HL-60 (cell line): ENCODE measurements around the gene POU2F1.

Source experiments
- DNase-seq, 2 experiments: peaks; one replicate each; pipeline ENCODE4 v3.0.0-alpha.2; 2010 to 2020; ENCODE audit warnings: low read depth in 1 of 2, low spot score in 1 of 2
- H3K27ac ChIP-seq: fragments of 250-450 bp; sonication (Bioruptor Pico); replicated peaks from 2 replicates; pipeline ENCODE4 v1.5.1; 2020; ENCODE audit warnings: mild to moderate bottlenecking, moderate library complexity
- H3K27me3 ChIP-seq: fragments of 250-450 bp; sonication (Bioruptor Pico); 2 replicates; pipeline ENCODE4 v1.5.1; 2021; ENCODE audit warnings: mild to moderate bottlenecking, moderate library complexity; ENCODE audit not compliant: insufficient read depth, poor library complexity, severe bottlenecking
- H3K4me3 ChIP-seq: replicated peaks from 2 replicates; pipeline ENCODE4 v1.5.1; 2011; ENCODE audit warnings: mild to moderate bottlenecking, control low read depth, low read length; ENCODE audit not compliant: insufficient read depth
- GABPA ChIP-seq: IDR thresholded peaks from 2 replicates; pipeline ENCODE4 v1.6.1; 2012; ENCODE audit warnings: low read depth
- POLR2AphosphoS5 ChIP-seq: IDR thresholded peaks from 2 replicates; pipeline ENCODE4 v1.6.1; 2012; ENCODE audit warnings: low read depth
- REST ChIP-seq: IDR thresholded peaks from 2 replicates; pipeline ENCODE4 v1.6.1; 2012; ENCODE audit warnings: low read depth; ENCODE audit not compliant: insufficient replicate concordance
- SPI1 ChIP-seq: IDR thresholded peaks from 2 replicates; pipeline ENCODE4 v1.6.1; 2012; ENCODE audit warnings: low read depth, mild to moderate bottlenecking, borderline replicate concordance
- TF ChIP-seq, protein P1 (sequence below): IDR thresholded peaks from one replicate; pipeline ENCODE4 v1.5.1; 2011; ENCODE audit warnings: low read length, control low read depth, inconsistent platforms; ENCODE audit not compliant: insufficient read depth

The POU2F1 gene

DNA sequence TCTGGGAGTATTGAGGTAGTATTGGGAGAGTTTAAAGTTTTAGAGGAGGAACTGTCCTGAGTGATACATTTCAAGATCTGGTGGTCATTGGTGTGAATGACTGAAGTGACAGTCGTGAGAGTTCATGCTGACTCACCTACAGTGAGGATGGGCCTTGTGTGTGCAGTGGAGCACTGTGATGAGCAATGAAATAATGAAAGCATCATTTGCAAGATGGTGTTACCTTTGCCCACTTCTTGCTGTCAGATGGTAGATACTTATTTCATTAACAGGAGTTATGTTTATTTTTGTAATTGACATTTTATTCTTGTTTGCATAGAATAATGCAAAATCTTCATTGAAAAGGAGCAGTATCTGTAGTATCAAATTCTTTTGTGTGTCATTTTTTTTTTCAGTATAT lies 29.0 kb downstream of the POU2F1 start:
- no peak overlapping the region for H3K4me3 ChIP-seq
- no peak for TF ChIP-seq SPI1
- no peak for TF ChIP-seq GABPA
- no peak for TF ChIP-seq REST
- no peak for TF ChIP-seq POLR2AphosphoS5
- TF ChIP-seq, protein P1, sequence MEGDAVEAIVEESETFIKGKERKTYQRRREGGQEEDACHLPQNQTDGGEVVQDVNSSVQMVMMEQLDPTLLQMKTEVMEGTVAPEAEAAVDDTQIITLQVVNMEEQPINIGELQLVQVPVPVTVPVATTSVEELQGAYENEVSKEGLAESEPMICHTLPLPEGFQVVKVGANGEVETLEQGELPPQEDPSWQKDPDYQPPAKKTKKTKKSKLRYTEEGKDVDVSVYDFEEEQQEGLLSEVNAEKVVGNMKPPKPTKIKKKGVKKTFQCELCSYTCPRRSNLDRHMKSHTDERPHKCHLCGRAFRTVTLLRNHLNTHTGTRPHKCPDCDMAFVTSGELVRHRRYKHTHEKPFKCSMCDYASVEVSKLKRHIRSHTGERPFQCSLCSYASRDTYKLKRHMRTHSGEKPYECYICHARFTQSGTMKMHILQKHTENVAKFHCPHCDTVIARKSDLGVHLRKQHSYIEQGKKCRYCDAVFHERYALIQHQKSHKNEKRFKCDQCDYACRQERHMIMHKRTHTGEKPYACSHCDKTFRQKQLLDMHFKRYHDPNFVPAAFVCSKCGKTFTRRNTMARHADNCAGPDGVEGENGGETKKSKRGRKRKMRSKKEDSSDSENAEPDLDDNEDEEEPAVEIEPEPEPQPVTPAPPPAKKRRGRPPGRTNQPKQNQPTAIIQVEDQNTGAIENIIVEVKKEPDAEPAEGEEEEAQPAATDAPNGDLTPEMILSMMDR = no peak
- DNase-seq = no peak
- H3K27ac ChIP-seq = no peak overlapping the region
- H3K27me3 ChIP-seq = no peaks in the 10 kb centered on the region

- TF ChIP-seq POLR2AphosphoS5 (no peak), SPI1 (no peak), REST (no peak), GABPA (no peak)
- TF ChIP-seq, protein P1 = no peak
- Histone ChIP-seq H3K27me3 (no peaks in the 10 kb centered on the region), H3K27ac (no peak overlapping the region), H3K4me3 (no peak overlapping the region)
- no peak for DNase-seq
Measured at GRCh38 chr1:167250482-167250881, 29.8 kb downstream of the POU2F1 start.

GRCh38 chr1:167251472-167251871 lies 30.8 kb downstream of the POU2F1 start:
- DNase-seq = no peak
- H3K4me3 ChIP-seq = no peak overlapping the region
- no peak overlapping the region for H3K27ac ChIP-seq
- H3K27me3 ChIP-seq = no peaks in the 10 kb centered on the region
- TF ChIP-seq REST = no peak

GRCh38 chr1:167252986-167253385 lies 32.3 kb downstream of the POU2F1 start:
- TF ChIP-seq REST = no peak
- no peak for TF ChIP-seq POLR2AphosphoS5
- TF ChIP-seq, protein P1 = no peak
- TF ChIP-seq GABPA = no peak
- TF ChIP-seq SPI1 = no peak
- DNase-seq = no peak
- no peak overlapping the region for H3K27ac ChIP-seq
- H3K4me3 ChIP-seq = no peak overlapping the region
- no peaks in the 10 kb centered on the region for H3K27me3 ChIP-seq
